ENCODE results near the gene SGTA. TPM values are rescaled to one million over a fixed set of nuclear protein-coding genes. Genes with fewer than 3 reads are reported as not detected.

SGTA gene
- total RNA-seq, 2 donors from 2014 or later, result 72.4 to 87.9 TPM

DNA sequence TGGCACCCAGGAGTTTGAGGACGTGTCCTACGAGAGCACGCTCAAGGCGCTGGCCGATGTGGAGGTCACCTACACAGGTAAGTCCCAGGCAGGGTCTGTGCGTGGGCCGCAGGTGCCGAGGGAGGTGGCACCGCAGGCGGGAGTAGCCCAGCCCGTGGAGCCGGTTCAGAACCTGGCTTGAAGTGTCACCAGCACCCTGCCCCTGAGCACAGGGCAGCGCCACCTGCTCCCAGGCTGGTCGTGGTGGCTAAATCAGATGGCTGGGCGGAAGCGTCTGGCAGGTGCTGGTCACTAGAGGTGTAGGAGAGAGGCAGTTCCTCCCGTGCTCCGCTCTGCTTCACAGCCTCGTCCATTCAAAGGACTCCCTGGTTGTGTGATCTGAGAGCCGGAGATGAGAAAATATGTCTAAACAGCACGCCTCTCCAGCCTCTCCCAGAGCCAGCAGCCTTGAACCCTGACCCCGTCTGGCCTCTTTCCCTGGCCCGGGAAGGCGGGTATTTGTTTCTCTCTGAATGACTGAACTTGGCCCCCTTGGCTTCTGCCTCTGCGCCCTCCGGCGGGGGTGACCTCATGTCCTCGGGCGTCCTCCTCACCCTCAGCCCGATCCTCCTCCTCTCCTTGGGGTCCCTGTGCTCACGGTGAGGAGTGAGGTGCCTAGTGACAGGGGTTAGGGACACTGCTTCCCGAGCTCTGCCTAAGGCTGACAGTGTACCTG, 7.6 kb upstream of the SGTA start:
- H3K27ac ChIP-seq, result no peak overlapping the region
- no peak for DNase-seq (ENCODE audit: low spot score)
- H3K27me3 ChIP-seq (replicated peaks; ENCODE audit: insufficient read depth), result no peaks in the 10 kb centered on the region
- H3K4me1 ChIP-seq (replicated peaks), result no peaks in the 10 kb centered on the region
- no peak overlapping the region for H3K4me3 ChIP-seq
- WGBS, result 95% methylated on average over 32 of the region's 32 CpGs
- H3K36me3 ChIP-seq, result no peaks in the 10 kb centered on the region
- H3K9me3 ChIP-seq, result no peaks in the 10 kb centered on the region
- intact Hi-C loops (cut with DNase I), result no loop called here
- TF ChIP-seq POLR2A (IDR thresholded peaks at IDR 0.05) (no peak), POLR2AphosphoS5 (IDR thresholded peaks at IDR 0.05) (no peak)
- TF ChIP-seq, protein P1, sequence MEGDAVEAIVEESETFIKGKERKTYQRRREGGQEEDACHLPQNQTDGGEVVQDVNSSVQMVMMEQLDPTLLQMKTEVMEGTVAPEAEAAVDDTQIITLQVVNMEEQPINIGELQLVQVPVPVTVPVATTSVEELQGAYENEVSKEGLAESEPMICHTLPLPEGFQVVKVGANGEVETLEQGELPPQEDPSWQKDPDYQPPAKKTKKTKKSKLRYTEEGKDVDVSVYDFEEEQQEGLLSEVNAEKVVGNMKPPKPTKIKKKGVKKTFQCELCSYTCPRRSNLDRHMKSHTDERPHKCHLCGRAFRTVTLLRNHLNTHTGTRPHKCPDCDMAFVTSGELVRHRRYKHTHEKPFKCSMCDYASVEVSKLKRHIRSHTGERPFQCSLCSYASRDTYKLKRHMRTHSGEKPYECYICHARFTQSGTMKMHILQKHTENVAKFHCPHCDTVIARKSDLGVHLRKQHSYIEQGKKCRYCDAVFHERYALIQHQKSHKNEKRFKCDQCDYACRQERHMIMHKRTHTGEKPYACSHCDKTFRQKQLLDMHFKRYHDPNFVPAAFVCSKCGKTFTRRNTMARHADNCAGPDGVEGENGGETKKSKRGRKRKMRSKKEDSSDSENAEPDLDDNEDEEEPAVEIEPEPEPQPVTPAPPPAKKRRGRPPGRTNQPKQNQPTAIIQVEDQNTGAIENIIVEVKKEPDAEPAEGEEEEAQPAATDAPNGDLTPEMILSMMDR (IDR thresholded peaks at IDR 0.05), result no peak

DNA sequence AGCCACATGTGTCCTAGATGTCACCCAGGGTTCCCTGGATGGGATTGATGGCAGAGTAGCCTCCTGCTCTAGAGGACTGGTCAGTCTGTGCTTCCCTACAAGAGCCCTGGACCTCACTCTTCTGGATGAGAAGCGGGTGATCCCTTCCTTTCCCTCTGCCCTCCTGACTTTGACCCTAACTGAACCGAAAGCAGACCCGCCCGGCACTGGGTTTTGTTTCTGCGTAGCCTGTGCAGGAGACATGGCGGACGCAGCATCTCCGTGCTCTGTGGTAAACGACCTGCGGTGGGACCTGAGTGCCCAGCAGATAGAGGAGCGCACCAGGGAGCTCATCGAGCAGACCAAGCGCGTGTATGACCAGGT, 7.1 kb upstream of the SGTA start:
- H3K9me3 ChIP-seq, result no peaks in the 10 kb centered on the region
- no peak overlapping the region for H3K4me3 ChIP-seq
- TF ChIP-seq POLR2AphosphoS5 (IDR thresholded peaks at IDR 0.05) (no peak), POLR2A (IDR thresholded peaks at IDR 0.05) (no peak)
- TF ChIP-seq, protein P1 (IDR thresholded peaks at IDR 0.05), result no peak
- no peaks in the 10 kb centered on the region for H3K27me3 ChIP-seq (replicated peaks; ENCODE audit: insufficient read depth)
- intact Hi-C loops (cut with DNase I), result no loop called here
- H3K4me1 ChIP-seq (replicated peaks), result no peaks in the 10 kb centered on the region
- 98% methylated on average over 14 of the region's 14 CpGs for WGBS
- no peaks in the 10 kb centered on the region for H3K36me3 ChIP-seq
- DNase-seq (ENCODE audit: low spot score), result no peak
- H3K27ac ChIP-seq, result no peak overlapping the region

DNA sequence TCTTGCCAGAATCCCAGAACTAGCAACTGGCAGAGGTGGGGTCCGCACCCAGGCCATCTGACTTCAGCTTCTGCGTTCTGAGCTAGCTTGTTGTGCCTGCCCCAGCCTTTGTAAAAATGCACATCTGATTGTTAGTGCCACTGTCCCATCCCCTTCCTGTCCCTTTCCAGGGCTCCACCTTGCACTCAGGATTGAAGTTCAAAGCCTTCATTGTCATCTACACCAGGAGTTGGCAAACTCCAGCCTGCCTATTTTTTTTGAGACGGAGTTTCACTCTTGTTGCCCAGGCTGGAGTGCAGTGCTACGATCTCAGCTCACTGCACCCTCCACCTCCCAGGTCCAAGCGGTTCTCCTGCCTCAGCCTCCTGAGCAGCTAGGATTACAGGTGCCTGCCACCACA, 5.2 kb upstream of the SGTA start:
- DNase-seq (ENCODE audit: low spot score), result no peak
- TF ChIP-seq, protein P1 (IDR thresholded peaks at IDR 0.05), result no peak
- TF ChIP-seq POLR2AphosphoS5 (IDR thresholded peaks at IDR 0.05), result no peak
- TF ChIP-seq POLR2A (IDR thresholded peaks at IDR 0.05), result no peak
- Histone ChIP-seq H3K36me3 (no peaks in the 10 kb centered on the region), H3K9me3 (no peaks in the 10 kb centered on the region), H3K4me1 (replicated peaks) (peaks cover 5% of the 10 kb centered on the region), H3K4me3 (no peak overlapping the region), H3K27ac (no peak overlapping the region), H3K27me3 (replicated peaks; ENCODE audit: insufficient read depth) (no peaks in the 10 kb centered on the region)
- intact Hi-C loops (cut with DNase I), result loop anchor here (10.0 kb wide), 1 partner anchor 247 kb away; no protein-coding TSS in a partner anchor
- WGBS, result 89% methylated on average over 5 of the region's 5 CpGs

DNA sequence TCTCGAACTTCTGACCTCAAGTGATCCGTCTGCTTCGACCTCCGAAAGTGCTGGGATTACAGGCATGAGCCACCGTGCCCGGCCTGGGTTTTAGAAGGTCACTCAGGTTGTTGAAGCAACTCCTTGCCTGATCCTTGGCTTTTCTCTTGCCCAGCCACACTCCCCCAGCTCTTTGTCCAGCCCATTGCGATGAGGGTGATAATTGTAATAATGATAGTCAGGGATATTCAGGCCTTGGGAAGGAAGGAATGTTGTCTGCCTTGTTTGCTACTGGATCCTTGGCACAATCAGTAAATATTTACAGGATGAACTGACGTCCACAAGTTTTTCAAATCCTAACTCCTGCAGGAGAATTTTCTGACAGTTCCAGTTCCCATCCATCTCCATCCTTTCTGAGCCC, 4.0 kb upstream of the SGTA start:
- no peak for TF ChIP-seq POLR2A (IDR thresholded peaks at IDR 0.05)
- TF ChIP-seq, protein P1 (IDR thresholded peaks at IDR 0.05), result no peak
- no peak for TF ChIP-seq POLR2AphosphoS5 (IDR thresholded peaks at IDR 0.05)
- intact Hi-C loops (cut with DNase I), result loop anchor here (10.0 kb wide), 1 partner anchor 248 kb away; no protein-coding TSS in a partner anchor
- Histone ChIP-seq H3K4me3 (no peak overlapping the region), H3K36me3 (no peaks in the 10 kb centered on the region), H3K27me3 (replicated peaks; ENCODE audit: insufficient read depth) (no peaks in the 10 kb centered on the region), H3K9me3 (no peaks in the 10 kb centered on the region), H3K27ac (no peak overlapping the region), H3K4me1 (replicated peaks) (peaks cover 5% of the 10 kb centered on the region)
- DNase-seq (ENCODE audit: low spot score), result no peak
- WGBS, result 82% methylated on average over 8 of the region's 8 CpGs

All from prostate gland (tissue), 2 donors.